ENCODE results near the gene SOD2.

- TF ChIP-seq CTCF (conservative IDR thresholded peaks at IDR 0.05 in 1 of 2, IDR thresholded peaks at IDR 0.05 in 1 of 2; ENCODE audit: low read depth in 1 of 2, low read length in 2 of 2) (no peak), EZH2 (IDR thresholded peaks at IDR 0.05; ENCODE audit: low read length, missing control alignments) (no peak)
These were observed 31.7 kb upstream of the SOD2 start for GRCh38 chr6:159724778-159725177.
